ENCODE measurements around the gene SLC5A8.

The SLC5A8 gene

DNA sequence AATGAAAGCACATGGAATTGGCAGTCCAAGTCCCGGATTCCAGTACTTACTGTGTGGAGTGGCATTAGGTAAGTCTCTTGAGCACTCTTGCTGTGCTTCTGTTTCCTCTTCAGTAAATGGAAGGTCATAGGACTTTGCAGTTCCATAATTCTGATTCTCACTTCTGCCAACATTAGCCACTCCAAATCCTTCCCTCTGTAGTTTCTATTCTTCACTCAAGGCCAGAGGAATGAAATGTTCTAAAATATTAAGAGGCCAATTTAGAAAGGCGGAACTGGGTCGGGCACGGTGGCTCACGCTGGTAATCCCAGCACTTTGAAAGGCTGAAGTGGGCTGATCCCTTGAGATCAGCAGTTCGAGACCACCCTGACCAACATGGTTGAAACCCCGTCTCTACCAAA, 19.8 kb upstream of the SLC5A8 start:
- Histone ChIP-seq H3K36me3 (ENCODE audit: insufficient read depth, low read length) (no peaks in the 10 kb centered on the region), H3K27ac (ENCODE audit: low read depth, low read length) (no peak overlapping the region), H3K4me3 (ENCODE audit: low read length) (no peak overlapping the region), H3K9ac (ENCODE audit: low read depth, low read length) (no peak overlapping the region), H3K9me3 (ENCODE audit: insufficient read depth, low read depth, low read length) (no peaks in the 10 kb centered on the region), H3K27me3 (ENCODE audit: insufficient read depth, low read length) (no peaks in the 10 kb centered on the region), H3K4me1 (ENCODE audit: insufficient read depth, low read length) (no peaks in the 10 kb centered on the region)
- WGBS: 97% methylated on average over 7 of the region's 7 CpGs

DNA sequence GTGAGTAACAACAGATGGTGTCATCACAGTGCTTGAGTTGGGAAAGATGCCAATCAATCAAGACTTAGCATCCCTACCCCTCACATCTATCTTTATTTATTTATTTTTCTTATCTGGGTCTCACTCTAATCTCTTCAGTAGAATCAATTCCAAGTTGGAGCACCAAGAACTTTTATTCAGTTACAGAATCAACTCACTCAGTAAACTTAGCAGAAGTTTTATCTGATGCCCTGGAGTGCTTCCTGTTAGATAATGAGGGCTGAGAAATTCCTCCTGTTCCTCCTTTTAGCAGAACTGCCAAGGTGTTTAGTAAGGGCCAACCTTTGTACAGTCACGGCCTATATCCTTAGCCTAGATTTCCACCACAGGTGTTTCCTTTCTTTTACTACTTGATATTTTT, 11.3 kb upstream of the SLC5A8 start:
- H3K36me3 ChIP-seq (ENCODE audit: insufficient read depth, low read length): no peaks in the 10 kb centered on the region
- H3K4me3 ChIP-seq (ENCODE audit: low read length): no peak overlapping the region
- no peaks in the 10 kb centered on the region; the same call in 1 of the 2 replicates for H3K9me3 ChIP-seq (ENCODE audit: insufficient read depth, low read depth, low read length)
- no peak overlapping the region for H3K9ac ChIP-seq (ENCODE audit: low read depth, low read length)
- H3K4me1 ChIP-seq (ENCODE audit: insufficient read depth, low read length): no peaks in the 10 kb centered on the region
- no peaks in the 10 kb centered on the region for H3K27me3 ChIP-seq (ENCODE audit: insufficient read depth, low read length)
- WGBS: 91% methylated on average over 1 of the region's 1 CpG
- H3K27ac ChIP-seq (ENCODE audit: low read depth, low read length): no peak overlapping the region

DNA sequence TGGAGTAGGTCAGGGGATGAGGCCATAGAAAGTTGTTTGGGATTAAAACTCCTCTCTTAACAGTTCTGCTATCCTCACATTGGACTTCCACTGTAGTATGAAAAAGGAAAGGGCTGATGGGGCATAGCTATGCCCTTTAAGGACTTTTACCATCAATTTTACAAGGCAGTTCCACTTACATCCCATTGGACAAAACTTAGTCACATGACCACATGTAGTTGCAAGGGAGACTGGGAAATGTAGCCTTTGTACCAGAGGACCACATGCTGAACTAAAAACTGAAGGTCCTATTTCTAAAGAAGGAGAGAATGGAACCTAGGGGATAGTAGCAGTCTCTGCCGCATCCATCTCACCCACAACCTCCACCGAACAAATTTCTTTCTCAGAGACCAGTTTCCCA, 6.8 kb upstream of the SLC5A8 start:
- 93% methylated on average over 2 of the region's 2 CpGs for WGBS
- Histone ChIP-seq H3K9me3 (ENCODE audit: insufficient read depth, low read depth, low read length) (peaks cover 7% of the 10 kb centered on the region), H3K9ac (ENCODE audit: low read depth, low read length) (no peak overlapping the region), H3K27me3 (ENCODE audit: insufficient read depth, low read length) (0 out of 2 replicates have a peak, but pooled peaks cover 2% of the 10 kb centered on the region), H3K36me3 (ENCODE audit: insufficient read depth, low read length) (no peaks in the 10 kb centered on the region), H3K4me1 (ENCODE audit: insufficient read depth, low read length) (no peaks in the 10 kb centered on the region), H3K4me3 (ENCODE audit: low read length) (no peak overlapping the region), H3K27ac (ENCODE audit: low read depth, low read length) (no peak overlapping the region)

DNA sequence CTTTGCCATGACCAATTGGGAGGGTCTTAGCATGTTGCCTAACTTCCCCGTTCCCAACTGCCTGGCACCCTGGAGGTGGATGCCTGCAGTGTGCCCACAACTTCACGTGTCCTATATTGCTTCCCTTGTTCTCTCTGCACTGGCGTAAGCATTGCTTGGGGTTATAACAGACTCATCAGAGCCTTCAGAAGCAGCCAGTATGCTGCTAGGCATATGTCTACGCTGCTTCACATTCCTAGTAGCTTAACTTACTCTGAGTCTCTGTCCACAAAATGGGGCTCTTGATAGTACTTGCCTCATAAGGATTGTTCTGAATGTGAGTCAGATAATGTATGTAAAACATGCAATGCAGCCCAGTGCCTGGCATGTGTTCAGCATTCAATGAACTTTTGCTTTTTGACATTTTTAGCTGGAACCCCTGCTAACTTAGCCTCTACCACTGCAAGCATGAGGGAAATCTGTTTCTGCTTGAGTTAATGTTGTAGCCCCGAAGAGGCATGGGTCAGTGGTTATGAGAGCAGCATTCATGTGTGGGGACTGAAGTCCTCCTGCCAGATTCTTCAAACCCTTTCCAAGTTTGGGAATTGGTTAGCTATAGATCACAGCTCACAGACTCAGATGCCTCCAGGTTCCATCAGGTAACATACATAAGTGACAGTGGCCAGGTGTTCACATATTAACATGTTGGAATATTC, 2.8 kb downstream of the SLC5A8 start:
- Histone ChIP-seq H3K27ac (ENCODE audit: low read depth, low read length) (no peak overlapping the region), H3K27me3 (ENCODE audit: insufficient read depth, low read length) (peaks cover 48% of the 10 kb centered on the region), H3K4me1 (ENCODE audit: insufficient read depth, low read length) (peaks cover 3% of the 10 kb centered on the region; the same call in 1 of the 2 replicates), H3K9ac (ENCODE audit: low read depth, low read length) (no peak overlapping the region), H3K4me3 (ENCODE audit: low read length) (no peak overlapping the region), H3K9me3 (ENCODE audit: insufficient read depth, low read depth, low read length) (no peaks in the 10 kb centered on the region), H3K36me3 (ENCODE audit: insufficient read depth, low read length) (no peaks in the 10 kb centered on the region)
- WGBS: 89% methylated on average over 5 of the region's 5 CpGs

DNA sequence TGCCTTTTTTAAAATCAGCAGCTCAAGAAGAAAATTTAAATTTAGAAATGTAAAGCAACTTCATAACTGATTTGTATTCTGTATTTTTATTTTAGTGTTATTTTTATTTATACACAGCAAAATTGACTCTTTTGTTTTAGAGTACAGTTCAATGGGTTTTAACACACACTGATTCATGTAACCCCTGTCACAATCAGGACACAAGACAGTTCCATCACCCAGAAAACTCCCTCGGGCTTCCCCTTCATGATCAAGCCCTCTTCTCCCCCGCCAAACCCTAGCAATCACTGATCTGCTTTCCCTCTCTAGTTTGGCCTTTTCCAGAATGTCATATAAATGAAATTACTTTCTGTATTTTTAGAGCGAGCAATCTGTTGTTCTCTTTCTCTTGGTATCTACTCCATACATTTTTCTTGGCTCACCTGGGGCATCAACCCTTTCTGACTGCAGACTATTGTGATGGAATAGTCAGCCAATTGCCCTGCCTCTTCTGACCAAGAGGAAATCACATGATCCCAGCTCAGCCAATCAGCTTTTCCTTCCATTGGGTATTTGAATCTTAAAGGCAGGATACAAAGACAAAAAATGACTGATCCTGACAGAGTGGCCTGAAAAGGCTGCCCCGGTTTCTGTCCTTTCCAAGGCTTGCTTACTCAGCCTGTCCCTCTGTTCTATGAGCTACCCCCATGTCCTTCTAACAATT, 5.3 kb downstream of the SLC5A8 start:
- H3K9me3 ChIP-seq (ENCODE audit: insufficient read depth, low read depth, low read length): no peaks in the 10 kb centered on the region
- H3K27me3 ChIP-seq (ENCODE audit: insufficient read depth, low read length): peaks cover 26% of the 10 kb centered on the region
- H3K36me3 ChIP-seq (ENCODE audit: insufficient read depth, low read length): no peaks in the 10 kb centered on the region
- no peaks in the 10 kb centered on the region for H3K4me1 ChIP-seq (ENCODE audit: insufficient read depth, low read length)
- H3K9ac ChIP-seq (ENCODE audit: low read depth, low read length): no peak overlapping the region
- no peak overlapping the region for H3K4me3 ChIP-seq (ENCODE audit: low read length)
- no peak overlapping the region for H3K27ac ChIP-seq (ENCODE audit: low read depth, low read length)
- WGBS: 94% methylated on average over 4 of the region's 4 CpGs

DNA sequence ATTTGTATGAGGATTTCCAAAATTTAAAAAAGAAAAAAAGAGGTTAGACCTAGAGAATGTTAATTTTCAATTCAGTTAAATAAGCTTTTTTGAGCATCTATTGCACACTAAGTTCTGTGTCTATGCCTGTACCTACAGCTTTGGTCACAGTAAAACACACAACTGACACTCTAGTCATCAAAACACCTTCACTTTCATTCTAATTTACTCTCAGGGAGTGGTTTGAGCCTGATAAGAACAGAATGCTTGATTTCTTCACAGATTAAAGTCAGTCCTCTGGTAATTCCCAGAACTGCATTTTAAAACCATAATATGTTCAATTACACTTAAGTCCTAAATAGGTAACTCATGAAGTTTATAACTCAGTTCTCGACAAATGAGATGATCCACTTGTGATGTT, 9.2 kb downstream of the SLC5A8 start:
- H3K9me3 ChIP-seq (ENCODE audit: insufficient read depth, low read depth, low read length): no peaks in the 10 kb centered on the region
- no peaks in the 10 kb centered on the region for H3K27me3 ChIP-seq (ENCODE audit: insufficient read depth, low read length)
- no peaks in the 10 kb centered on the region for H3K36me3 ChIP-seq (ENCODE audit: insufficient read depth, low read length)
- no peak overlapping the region for H3K9ac ChIP-seq (ENCODE audit: low read depth, low read length)
- H3K4me1 ChIP-seq (ENCODE audit: insufficient read depth, low read length): no peaks in the 10 kb centered on the region
- 100% methylated on average over 1 of the region's 1 CpG for WGBS
- H3K27ac ChIP-seq (ENCODE audit: low read depth, low read length): no peak overlapping the region
- H3K4me3 ChIP-seq (ENCODE audit: low read length): no peak overlapping the region

DNA sequence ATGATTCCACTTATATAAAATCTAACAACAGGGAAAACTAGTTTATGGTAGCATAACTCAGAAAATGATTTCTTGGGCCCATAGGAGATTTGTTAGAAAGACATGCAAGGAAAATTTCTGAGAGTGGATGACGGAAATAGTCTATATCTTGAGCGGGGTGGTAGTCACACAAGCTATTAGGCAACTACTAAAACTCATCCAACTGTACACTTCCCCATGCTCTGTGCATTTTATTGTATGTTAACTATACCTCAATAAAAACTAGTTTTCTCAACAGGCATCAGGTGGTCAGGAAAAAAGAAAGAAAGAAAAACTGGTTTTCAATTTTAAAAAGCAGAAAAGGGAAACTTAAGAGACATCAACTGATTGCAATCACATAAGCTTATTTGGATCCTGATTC, 9.9 kb downstream of the SLC5A8 start:
- Histone ChIP-seq H3K4me3 (ENCODE audit: low read length) (no peak overlapping the region), H3K27me3 (ENCODE audit: insufficient read depth, low read length) (no peaks in the 10 kb centered on the region)
- 80% methylated on average over 1 of the region's 2 CpGs for WGBS

DNA sequence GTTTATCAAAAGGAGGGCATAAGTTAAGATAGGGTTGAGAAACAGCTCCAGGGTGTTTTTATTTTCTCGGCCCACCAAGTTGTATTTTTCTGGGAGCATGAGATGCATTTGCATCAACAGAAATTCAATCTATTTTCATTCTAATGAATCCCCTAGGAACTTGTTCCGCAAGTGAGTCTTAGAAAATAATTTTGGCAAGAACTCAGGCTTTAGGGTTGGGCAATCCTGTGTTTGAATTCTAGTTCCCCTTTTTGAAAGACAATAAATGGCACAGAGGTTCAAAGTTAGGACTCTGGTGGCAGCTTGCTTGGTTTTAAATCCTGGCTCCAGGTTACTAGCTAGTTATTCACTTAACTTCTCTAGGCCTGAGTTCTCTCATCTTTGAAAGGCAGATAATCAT, 23.7 kb downstream of the SLC5A8 start:
- Histone ChIP-seq H3K4me1 (ENCODE audit: insufficient read depth, low read length) (peaks cover 15% of the 10 kb centered on the region; the same call in 1 of the 2 replicates), H3K9ac (ENCODE audit: low read depth, low read length) (no peak overlapping the region), H3K4me3 (ENCODE audit: low read length) (no peak overlapping the region), H3K9me3 (ENCODE audit: insufficient read depth, low read depth, low read length) (no peaks in the 10 kb centered on the region), H3K27ac (ENCODE audit: low read depth, low read length) (no peak overlapping the region), H3K27me3 (ENCODE audit: insufficient read depth, low read length) (no peaks in the 10 kb centered on the region), H3K36me3 (ENCODE audit: insufficient read depth, low read length) (no peaks in the 10 kb centered on the region)
- WGBS: 89% methylated on average over 2 of the region's 2 CpGs

More for the DNA sequence above, 9.9 kb downstream of the SLC5A8 start:
- H3K9me3 ChIP-seq (ENCODE audit: insufficient read depth, low read depth, low read length): no peaks in the 10 kb centered on the region
- H3K9ac ChIP-seq (ENCODE audit: low read depth, low read length): no peak overlapping the region
- H3K4me1 ChIP-seq (ENCODE audit: insufficient read depth, low read length): no peaks in the 10 kb centered on the region
- no peak overlapping the region for H3K27ac ChIP-seq (ENCODE audit: low read depth, low read length)
- no peaks in the 10 kb centered on the region for H3K36me3 ChIP-seq (ENCODE audit: insufficient read depth, low read length)

DNA sequence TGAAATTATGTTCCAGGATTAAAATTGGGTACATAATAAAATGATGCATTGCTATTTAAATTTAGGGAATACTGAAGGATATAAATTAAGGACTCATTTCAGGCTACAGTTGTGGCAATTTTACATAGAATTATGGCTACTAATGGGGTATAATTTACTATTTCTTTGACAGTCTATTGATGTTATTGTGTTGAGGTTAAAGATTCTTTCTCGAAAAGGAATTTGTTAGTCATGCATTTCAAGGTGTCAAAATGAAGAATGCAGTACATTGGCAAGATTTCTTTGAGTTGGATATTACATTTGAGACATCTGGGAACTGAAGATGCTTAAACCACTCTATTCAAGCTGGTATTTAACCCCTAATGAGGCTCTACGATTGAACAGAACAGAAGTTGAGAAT, 28.3 kb downstream of the SLC5A8 start:
- Histone ChIP-seq H3K27me3 (ENCODE audit: insufficient read depth, low read length) (no peaks in the 10 kb centered on the region), H3K4me1 (ENCODE audit: insufficient read depth, low read length) (peaks cover 8% of the 10 kb centered on the region; the same call in 1 of the 2 replicates), H3K9ac (ENCODE audit: low read depth, low read length) (no peak overlapping the region), H3K4me3 (ENCODE audit: low read length) (no peak overlapping the region), H3K36me3 (ENCODE audit: insufficient read depth, low read length) (no peaks in the 10 kb centered on the region), H3K9me3 (ENCODE audit: insufficient read depth, low read depth, low read length) (no peaks in the 10 kb centered on the region), H3K27ac (ENCODE audit: low read depth, low read length) (no peak overlapping the region)
- WGBS: 88% methylated on average over 2 of the region's 2 CpGs

DNA sequence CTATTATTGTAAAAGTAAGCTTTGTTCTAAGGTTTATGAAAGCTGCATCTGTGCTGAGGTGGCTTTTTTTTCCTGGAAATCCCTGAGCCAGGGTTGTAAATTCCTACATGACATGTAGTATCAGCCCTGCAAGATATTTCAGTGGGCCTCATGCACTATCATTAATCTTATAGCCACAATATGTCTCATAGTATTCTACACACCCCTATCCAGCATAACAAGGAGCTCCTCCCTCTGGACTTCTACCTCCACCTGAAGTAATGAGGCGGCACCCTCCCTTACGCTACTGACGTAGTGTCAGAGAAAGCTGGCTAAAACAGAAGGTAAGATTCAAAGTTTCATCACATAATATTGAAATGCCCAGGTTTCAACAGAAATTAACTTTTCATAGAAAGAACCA, 35.5 kb downstream of the SLC5A8 start:
- Histone ChIP-seq H3K4me3 (ENCODE audit: low read length) (no peak overlapping the region), H3K36me3 (ENCODE audit: insufficient read depth, low read length) (no peaks in the 10 kb centered on the region), H3K9ac (ENCODE audit: low read depth, low read length) (no peak overlapping the region), H3K9me3 (ENCODE audit: insufficient read depth, low read depth, low read length) (no peaks in the 10 kb centered on the region), H3K27me3 (ENCODE audit: insufficient read depth, low read length) (no peaks in the 10 kb centered on the region), H3K4me1 (ENCODE audit: insufficient read depth, low read length) (no peaks in the 10 kb centered on the region), H3K27ac (ENCODE audit: low read depth, low read length) (no peak overlapping the region)
- 93% methylated on average over 3 of the region's 3 CpGs for WGBS

DNA sequence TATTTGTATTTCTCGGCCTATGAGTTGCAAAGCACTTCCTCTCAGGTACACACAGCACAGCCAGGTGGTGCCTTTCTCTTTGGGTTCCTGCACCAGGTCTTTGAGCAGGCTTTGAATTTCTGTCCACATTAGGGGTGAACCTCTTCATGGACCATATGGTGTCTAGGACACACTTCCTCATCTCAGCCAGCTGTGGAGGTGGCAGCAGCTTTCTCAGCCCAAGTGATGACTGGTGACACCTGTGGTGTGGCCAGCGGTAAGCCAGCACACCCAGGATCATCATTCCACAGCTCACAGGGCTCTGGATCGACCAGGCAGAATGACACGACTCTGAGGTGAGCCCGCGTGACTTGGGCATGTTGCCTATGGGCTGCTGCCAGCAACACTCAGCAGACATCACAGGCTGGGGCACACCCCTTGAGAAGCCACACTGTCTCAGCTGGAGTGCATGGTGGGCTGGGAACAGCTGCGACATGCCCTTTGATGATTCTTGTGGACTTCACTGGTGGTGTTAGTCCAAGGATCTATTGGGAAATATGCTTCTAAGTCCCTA, 36.8 kb downstream of the SLC5A8 start:
- WGBS: 95% methylated on average over 7 of the region's 7 CpGs
- Histone ChIP-seq H3K27ac (ENCODE audit: low read depth, low read length) (no peak overlapping the region), H3K4me1 (ENCODE audit: insufficient read depth, low read length) (no peaks in the 10 kb centered on the region)

More for the DNA sequence above, 36.8 kb downstream of the SLC5A8 start:
- no peak overlapping the region for H3K9ac ChIP-seq (ENCODE audit: low read depth, low read length)
- no peaks in the 10 kb centered on the region for H3K9me3 ChIP-seq (ENCODE audit: insufficient read depth, low read depth, low read length)
- H3K36me3 ChIP-seq (ENCODE audit: insufficient read depth, low read length): no peaks in the 10 kb centered on the region
- H3K27me3 ChIP-seq (ENCODE audit: insufficient read depth, low read length): no peaks in the 10 kb centered on the region
- no peak overlapping the region for H3K4me3 ChIP-seq (ENCODE audit: low read length)
